ENCODE data around the gene LPCAT4.
A peak's percentile ranks its signal among the peaks of the same experiment; 100 is the strongest.
"Not testable (repeated sequence)": the region's sequence is repeated elsewhere in the genome, so short reads cannot be mapped to it uniquely, and the experiment has no call there.

The LPCAT4 gene

GRCh38 chr15:34367101-34368081, at the start of gene LPCAT4:
Gene LPCAT4, minus strand, starts transcription at chr15:34367196. Its CDS starts 96 bp downstream, at chr15:34367100.
- peak; percentile 81 for DNase-seq

DNA sequence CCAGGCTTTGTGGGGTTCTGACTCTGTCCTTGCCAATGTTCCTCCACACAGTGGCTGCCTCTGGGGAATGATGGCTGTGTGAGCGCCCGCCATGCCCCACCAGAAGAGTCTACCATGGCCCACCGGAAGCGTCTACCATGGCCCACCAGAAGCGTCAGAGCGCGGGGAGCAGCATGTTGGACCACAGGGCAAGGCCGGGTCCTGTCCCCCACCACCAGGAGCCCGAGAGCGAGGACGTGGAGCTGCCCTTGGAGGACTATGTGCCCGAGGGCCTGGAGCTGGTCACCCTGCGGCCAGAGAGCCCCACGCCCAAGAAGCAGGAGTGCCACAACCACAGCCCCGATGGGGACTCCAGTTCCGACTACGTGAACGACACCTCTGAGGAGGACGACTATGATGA, 42.5 kb upstream of the LPCAT4 start:
- DNase-seq, result not testable (repeated sequence)

- not testable (repeated sequence) for DNase-seq
Measured at GRCh38 chr15:34408973-34409372, 42.0 kb upstream of the LPCAT4 start.

GRCh38 chr15:34403899-34404298, 36.9 kb upstream of the LPCAT4 start:
- DNase-seq, result not testable (repeated sequence)

- DNase-seq, result not testable (repeated sequence)
Measured at GRCh38 chr15:34403160-34403598, 36.2 kb upstream of the LPCAT4 start.

GRCh38 chr15:34397637-34398259, 30.8 kb upstream of the LPCAT4 start:
- not testable (repeated sequence) for DNase-seq

- not testable (repeated sequence) for DNase-seq
Measured at GRCh38 chr15:34392981-34393380, 26.0 kb upstream of the LPCAT4 start.

DNA sequence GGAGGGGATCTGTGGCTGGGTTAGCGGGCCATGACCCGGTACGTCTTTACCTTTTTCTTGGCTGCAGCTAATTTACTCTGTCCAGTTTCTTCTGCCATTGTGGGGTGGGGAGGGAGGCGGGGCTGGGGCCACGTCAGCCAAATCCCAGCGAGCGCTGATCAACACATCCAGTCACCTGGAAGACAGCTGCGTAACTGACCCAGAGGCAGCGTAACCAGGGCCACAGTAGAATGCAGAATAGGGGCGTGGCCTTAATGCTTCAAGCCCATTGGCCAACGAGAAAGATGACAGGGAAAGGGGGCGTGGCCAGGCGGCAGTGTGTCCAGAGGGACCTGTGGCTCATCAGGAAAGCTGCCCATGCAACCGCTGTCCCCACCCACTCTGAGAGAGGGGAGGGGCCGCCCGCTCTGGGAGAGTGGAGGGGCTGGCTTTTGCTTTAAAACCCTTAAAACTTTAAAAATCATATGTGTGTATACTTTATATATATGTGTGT, 22.6 kb upstream of the LPCAT4 start:
- DNase-seq, result not testable (repeated sequence)

DNA sequence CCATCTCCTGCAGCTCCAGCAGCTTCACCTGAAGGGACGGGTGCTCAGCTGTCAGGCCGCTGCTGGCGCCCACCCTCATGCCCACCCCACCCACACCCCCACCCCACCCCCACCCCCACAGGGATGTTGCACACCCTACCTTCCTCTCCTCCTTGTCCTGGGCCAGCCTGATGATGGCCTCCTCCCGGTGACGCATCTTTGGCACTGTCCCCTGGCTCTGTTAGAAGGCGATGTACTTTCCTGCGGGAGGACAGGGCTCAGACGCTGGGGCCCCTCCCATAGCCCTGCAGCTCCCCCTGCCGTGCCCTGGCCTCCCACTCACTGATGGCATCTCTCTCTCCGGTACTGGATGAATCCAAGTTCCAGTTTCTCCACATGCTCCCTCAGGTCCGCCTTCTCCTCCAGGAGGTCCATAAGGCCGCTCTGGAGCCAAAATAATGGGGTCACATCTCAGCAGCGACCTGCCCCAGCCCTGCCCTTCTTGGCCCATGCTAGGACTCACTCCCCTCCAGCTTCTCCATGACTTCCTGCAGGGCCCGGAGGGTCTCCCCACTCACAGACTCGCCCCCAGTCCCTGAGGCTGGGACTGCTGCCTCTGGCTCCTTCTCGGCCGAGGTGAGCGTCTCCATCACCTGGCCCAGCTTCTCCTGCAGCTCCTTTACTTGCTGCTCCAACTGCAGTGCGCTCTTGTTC, 15.0 kb upstream of the LPCAT4 start:
- not testable (repeated sequence) for DNase-seq

DNA sequence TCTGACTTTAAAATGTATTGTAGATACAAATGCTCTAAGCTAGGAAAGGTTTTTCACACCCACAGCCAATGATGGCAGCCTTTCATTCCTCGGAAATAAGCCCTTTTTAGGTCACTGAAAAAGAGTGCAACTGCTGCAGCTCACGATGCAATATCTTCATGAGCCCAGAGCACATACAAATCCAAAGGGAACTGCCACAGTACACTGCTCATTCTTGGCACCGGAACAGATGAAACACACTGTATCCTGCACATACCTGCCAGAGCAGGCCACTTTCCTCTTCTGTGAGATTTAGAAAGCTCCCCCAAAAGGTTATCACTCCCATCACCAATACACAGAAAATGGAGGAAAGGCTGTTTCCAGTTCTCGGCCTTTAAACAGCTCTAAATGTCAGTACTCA, 13.5 kb upstream of the LPCAT4 start:
- DNase-seq, result not testable (repeated sequence)

DNA sequence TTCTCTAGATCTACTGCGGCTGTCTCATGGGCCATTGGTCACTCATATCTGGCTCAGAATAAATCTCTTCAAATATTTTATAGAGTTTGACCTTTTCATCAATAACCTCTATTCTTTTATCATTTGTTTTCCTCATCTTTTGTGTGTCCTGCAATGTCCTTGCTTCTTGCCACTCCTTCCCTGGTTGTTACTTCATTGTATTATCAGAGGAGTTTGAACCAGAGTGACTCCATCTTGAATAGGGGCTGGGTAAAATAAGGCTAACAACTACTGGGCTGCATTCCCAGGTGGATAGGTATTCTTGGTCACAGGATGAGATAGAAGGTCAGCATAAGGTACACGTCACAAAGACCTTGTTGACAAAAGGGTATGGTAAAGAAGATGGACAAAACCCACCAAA, 9.9 kb upstream of the LPCAT4 start:
- DNase-seq, result no peak

DNA sequence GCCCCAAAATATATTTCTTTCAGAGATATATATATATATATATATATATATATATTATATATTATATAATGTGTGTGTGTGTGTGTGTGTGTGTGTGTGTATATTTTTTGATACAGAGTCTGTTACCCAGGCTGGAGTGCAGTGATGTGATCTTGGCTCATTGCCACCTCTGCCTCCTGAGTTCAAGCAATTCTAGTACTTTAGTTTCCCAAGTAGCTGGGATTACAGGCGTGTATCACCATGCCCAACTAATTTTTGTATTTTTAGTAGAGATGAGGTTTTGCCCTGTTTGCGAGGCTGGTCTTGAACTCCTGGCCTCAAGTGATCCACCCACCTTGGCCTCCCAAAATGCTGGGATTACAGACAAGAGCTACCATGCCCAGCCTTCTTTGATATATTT, 8.5 kb upstream of the LPCAT4 start:
- DNase-seq, result not testable (repeated sequence)

- DNase-seq, result no peak
Measured at GRCh38 chr15:34374816-34375215, 7.8 kb upstream of the LPCAT4 start.

DNA sequence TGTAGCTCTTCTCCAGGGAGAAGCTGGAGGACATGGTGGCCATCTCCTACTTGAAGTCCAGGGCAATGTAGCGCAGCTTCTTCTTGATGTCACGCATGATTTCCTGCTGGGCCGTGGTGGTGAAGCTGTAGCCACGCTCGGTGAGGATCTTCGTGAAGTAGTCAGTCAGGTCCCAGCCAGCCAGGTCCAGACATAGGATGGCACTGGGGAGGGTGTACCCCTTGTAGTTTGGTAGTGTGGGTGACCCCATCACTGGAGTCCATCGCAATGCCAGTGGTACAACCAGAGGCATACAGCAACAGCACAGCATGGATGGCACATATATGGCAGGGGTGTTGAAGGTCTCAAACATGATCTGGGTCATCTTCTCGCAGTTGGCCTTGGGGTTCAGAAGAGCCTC, 7.0 kb upstream of the LPCAT4 start:
- DNase-seq, result no peak

DNA sequence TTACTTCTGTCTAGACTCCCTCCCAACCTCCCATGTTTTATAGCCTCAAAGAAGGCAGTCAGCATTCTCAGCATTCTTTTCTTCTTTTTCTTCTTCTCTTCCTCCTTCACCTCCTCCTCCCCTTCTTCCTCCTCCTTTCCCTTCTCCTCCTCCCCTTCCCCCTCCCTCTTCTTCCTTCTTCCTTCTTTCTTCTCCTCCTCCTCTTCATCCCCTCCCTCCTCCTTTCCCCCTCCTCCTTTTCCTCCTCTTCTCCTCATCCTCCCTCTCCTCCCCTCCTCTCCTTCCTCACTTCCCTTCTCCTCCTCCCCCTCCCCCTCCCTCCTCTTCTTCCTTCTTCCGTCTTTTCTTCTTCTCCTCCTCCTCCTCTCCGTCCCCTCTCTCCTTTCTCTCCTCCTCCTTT, 3.6 kb upstream of the LPCAT4 start:
- DNase-seq, result no peak

DNA sequence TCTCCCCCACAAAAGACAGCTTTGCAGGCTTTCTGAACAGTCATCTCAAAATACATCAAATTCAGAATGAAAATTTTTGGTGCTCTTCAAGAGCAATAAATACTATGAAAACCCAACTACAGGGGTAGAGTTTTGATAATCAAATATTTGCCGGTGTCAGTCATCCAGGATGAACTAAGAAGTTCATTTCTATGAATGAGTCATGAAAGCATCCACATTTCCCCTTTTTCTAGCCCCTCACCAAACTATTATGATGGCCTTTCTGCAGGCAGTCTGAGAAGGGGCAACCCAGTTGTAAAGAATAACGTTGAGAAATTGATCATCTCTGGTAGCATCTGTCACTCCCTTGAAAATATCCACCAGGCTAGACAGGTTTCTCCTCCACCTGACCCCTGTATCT, 3.1 kb upstream of the LPCAT4 start:
- DNase-seq, result no peak

DNA sequence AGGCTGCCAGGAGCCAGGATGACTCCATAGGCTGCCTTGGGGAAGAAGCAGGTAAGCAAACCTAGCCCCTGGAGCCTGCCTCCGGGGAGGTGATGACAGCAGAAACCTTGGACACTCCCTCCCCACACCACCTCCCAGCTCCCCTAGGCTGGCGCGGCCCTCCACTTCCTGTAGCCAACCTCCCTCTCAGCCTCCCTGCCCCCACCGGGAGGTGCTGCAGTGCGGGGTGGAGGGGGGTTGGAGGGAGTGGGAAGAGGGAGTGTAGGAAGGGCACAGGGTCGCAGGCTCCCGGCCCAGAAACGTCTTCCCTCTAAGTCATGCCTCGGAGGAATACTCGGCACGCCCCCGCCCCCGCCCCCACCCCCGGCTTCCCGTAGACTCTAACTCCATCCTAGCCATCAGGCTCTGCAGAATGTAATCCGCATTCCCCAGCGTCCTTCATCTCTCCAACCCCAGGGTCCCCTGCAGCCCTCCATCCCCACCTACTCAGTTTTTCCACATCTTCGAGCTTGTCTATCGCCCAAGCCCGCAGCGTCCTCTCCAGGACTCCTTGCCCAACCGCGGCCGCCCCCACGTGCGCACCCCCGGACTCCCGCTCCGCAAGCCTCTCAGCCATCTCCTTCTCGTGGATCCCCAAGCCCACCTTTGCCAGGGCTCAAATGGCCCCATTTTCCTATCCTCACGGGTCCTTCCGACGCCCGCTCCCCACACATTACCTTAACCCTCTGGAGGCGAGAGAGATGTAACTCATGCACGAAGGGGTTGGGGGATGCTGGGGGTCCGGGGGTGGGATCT, 528 bp downstream of the LPCAT4 start:
- DNase-seq, result peak; percentile 15

- no peak for DNase-seq
Measured at GRCh38 chr15:34365836-34366235, 1.2 kb downstream of the LPCAT4 start.

GRCh38 chr15:34365091-34365825, 1.7 kb downstream of the LPCAT4 start:
- DNase-seq, result no peak

- no peak for DNase-seq
Measured at GRCh38 chr15:34364041-34364440, 3.0 kb downstream of the LPCAT4 start.

DNA sequence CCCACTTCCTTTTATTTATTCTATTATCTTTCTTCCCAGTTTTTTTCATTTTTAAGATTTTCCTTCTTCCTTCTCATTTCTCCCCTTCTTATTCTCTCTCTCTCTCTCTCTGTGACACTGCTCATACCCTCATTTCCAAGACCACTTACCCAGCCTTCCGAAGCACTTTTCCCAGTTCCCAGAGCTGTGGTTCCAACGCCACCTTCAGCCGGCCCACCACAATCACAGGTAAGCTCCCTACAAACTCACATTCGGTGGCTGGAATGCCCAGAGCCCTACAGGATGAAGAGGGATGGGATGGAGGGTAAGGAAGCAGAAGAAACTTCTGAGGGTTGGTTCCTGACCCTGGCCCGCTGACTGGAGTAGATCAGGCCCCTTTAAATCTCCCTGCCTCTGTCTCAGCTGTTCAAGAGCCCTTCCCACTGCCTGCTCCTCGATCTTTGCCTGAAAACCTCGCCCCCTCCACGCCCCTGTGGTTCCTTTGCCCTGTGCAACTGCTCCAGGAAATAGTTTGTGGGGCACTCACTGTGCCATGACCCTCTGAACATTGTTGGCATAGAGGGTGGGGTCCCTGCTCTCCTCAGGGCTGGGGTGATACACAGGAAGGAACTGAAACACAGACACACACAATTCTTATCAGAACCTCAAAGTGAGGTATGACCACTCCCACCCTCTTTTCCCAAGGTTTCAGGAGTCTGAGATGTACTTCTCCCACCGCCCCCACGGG, 4.8 kb downstream of the LPCAT4 start:
- DNase-seq, result no peak
